H9 (cell line): ENCODE results near the gene FBXL7. TPM values are rescaled to one million over a fixed set of nuclear protein-coding genes. Genes with fewer than 3 reads are reported as not detected.

Source experiments
- DNase-seq: peaks from one replicate; pipeline ENCODE4 v3.0.0-alpha.2; 2017
- H2AFZ ChIP-seq: one replicate; pipeline ENCODE4 v1.6.1; 2013; ENCODE audit warnings: mild to moderate bottlenecking, low read length, control low read depth, moderate library complexity
- H2AK5ac ChIP-seq: 2 replicates; pipeline ENCODE4 v1.6.1; 2013; ENCODE audit warnings: low read length, control low read depth, mixed read lengths; ENCODE audit not compliant: insufficient read length
- H2BK120ac ChIP-seq: one replicate; pipeline ENCODE4 v1.6.1; 2013; ENCODE audit warnings: low read depth, mild to moderate bottlenecking, low read length, control low read depth, inconsistent platforms; ENCODE audit not compliant: poor library complexity, severe bottlenecking
- H2BK12ac ChIP-seq: 2 replicates; pipeline ENCODE4 v1.6.1; 2013; ENCODE audit warnings: low read length, control low read depth, mixed read lengths, low read depth; ENCODE audit not compliant: insufficient read length
- H2BK15ac ChIP-seq: 2 replicates; pipeline ENCODE4 v1.6.1; 2013; ENCODE audit warnings: low read depth, low read length, control low read depth
- H2BK20ac ChIP-seq: one replicate; pipeline ENCODE4 v1.6.1; 2013; ENCODE audit warnings: low read depth, mild to moderate bottlenecking, low read length, control low read depth, inconsistent platforms; ENCODE audit not compliant: poor library complexity, severe bottlenecking
- H2BK5ac ChIP-seq: 2 replicates; pipeline ENCODE4 v1.6.1; 2013; ENCODE audit warnings: low read length, control low read depth, mixed read lengths; ENCODE audit not compliant: insufficient read length
- H3K14ac ChIP-seq: 2 replicates; pipeline ENCODE4 v1.6.1; 2013; ENCODE audit warnings: low read length, control low read depth; ENCODE audit not compliant: insufficient read depth
- H3K18ac ChIP-seq: 2 replicates; pipeline ENCODE4 v1.6.1; 2013; ENCODE audit warnings: low read depth, mild to moderate bottlenecking, mixed read lengths, low read length, control low read depth; ENCODE audit not compliant: insufficient read length
- H3K23ac ChIP-seq: 2 replicates; pipeline ENCODE4 v1.6.1; 2013; ENCODE audit warnings: low read length, control low read depth, mixed read lengths, low read depth; ENCODE audit not compliant: insufficient read length
- H3K23me2 ChIP-seq: 2 replicates; pipeline ENCODE4 v1.6.1; 2013; ENCODE audit warnings: low read depth, mild to moderate bottlenecking, mixed read lengths, low read length, control low read depth; ENCODE audit not compliant: insufficient read length, poor library complexity, severe bottlenecking
- H3K27ac ChIP-seq: 2 replicates; pipeline ENCODE4 v1.5.1; 2013; ENCODE audit warnings: low read length, control low read depth, mixed read lengths, low read depth; ENCODE audit not compliant: insufficient read length
- H3K27me3 ChIP-seq: 2 replicates; pipeline ENCODE4 v1.6.1; 2013; ENCODE audit warnings: low read length, control low read depth, inconsistent platforms; ENCODE audit not compliant: insufficient read depth
- H3K4ac ChIP-seq: 2 replicates; pipeline ENCODE4 v1.6.1; 2013; ENCODE audit warnings: low read depth, mild to moderate bottlenecking, control low read depth, inconsistent platforms, low read length, moderate library complexity
- H3K4me1 ChIP-seq: 2 replicates; pipeline ENCODE4 v1.6.1; 2013; ENCODE audit warnings: low read length, control low read depth, inconsistent platforms; ENCODE audit not compliant: insufficient read depth
- H3K4me2 ChIP-seq: 2 replicates; pipeline ENCODE4 v1.6.1; 2013; ENCODE audit warnings: low read length, control low read depth, mixed read lengths; ENCODE audit not compliant: insufficient read length, insufficient read depth
- H3K56ac ChIP-seq: 2 replicates; pipeline ENCODE4 v1.6.1; 2013; ENCODE audit warnings: low read depth, mild to moderate bottlenecking, mixed read lengths, low read length, control low read depth; ENCODE audit not compliant: insufficient read length
- H3K79me1 ChIP-seq: 2 replicates; pipeline ENCODE4 v1.6.1; 2013; ENCODE audit warnings: low read depth, mild to moderate bottlenecking, moderate library complexity, low read length, control low read depth, inconsistent platforms; ENCODE audit not compliant: insufficient read depth, poor library complexity, severe bottlenecking
- H3K79me2 ChIP-seq: 2 replicates; pipeline ENCODE4 v1.6.1; 2013; ENCODE audit warnings: low read length, control low read depth, inconsistent platforms; ENCODE audit not compliant: insufficient read depth
- H3K9ac ChIP-seq: 2 replicates; pipeline ENCODE4 v1.6.1; 2013; ENCODE audit warnings: low read length, control low read depth, mixed read lengths; ENCODE audit not compliant: insufficient read length; ENCODE audit errors: extremely low read depth
- H3K9me3 ChIP-seq: one replicate; pipeline ENCODE4 v1.6.1; 2013; ENCODE audit warnings: low read depth, low read length, inconsistent platforms; ENCODE audit not compliant: control insufficient read depth
- H3T11ph ChIP-seq: one replicate; pipeline ENCODE4 v1.6.1; 2013; ENCODE audit warnings: mild to moderate bottlenecking, low read length, control low read depth, inconsistent platforms
- H4K20me1 ChIP-seq: one replicate; pipeline ENCODE4 v1.6.1; 2013; ENCODE audit not compliant: control insufficient read depth, insufficient read length, insufficient read depth
- H4K5ac ChIP-seq: 2 replicates; pipeline ENCODE4 v1.6.1; 2013; ENCODE audit warnings: low read depth, mild to moderate bottlenecking, mixed read lengths, low read length, control low read depth; ENCODE audit not compliant: insufficient read length
- H4K8ac ChIP-seq: replicated peaks from 2 replicates; pipeline ENCODE4 v1.6.1; 2013; ENCODE audit warnings: low read length, control low read depth, mixed read lengths, low read depth; ENCODE audit not compliant: insufficient read length
- H4K91ac ChIP-seq: 2 replicates; pipeline ENCODE4 v1.6.1; 2013; ENCODE audit warnings: low read depth, mild to moderate bottlenecking, moderate library complexity, mixed read lengths, low read length, control low read depth; ENCODE audit not compliant: insufficient read length
- H3K27ac Mint-ChIP-seq, 3 experiments: 2 replicates in 2 of 3; 3 replicates in 1 of 3; pipeline ENCODE4 v1.8.0; 2020 to 2021; ENCODE audit warnings: mixed read lengths in 3 of 3, mild to moderate bottlenecking in 1 of 3, moderate library complexity in 1 of 3
- H3K27me3 Mint-ChIP-seq: 2 replicates; pipeline ENCODE4 v1.8.0; 2021; ENCODE audit warnings: low read depth, mild to moderate bottlenecking, moderate library complexity, mixed read lengths
- H3K36me3 Mint-ChIP-seq, 3 experiments: 2 replicates in 2 of 3; 3 replicates in 1 of 3; pipeline ENCODE4 v1.8.0; 2020 to 2021; ENCODE audit warnings: low read depth in 3 of 3, mixed read lengths in 3 of 3; ENCODE audit not compliant: insufficient read depth in 1 of 3
- H3K4me1 Mint-ChIP-seq, 2 experiments: 2 replicates each; pipeline ENCODE4 v1.8.0; 2020; ENCODE audit warnings: mixed read lengths in 2 of 2
- H3K4me3 Mint-ChIP-seq, 2 experiments: 2 replicates in 1 of 2; 3 replicates in 1 of 2; pipeline ENCODE4 v1.8.0; 2020 to 2021; ENCODE audit warnings: mild to moderate bottlenecking in 2 of 2, mixed read lengths in 2 of 2, moderate library complexity in 1 of 2
- H3K9me3 Mint-ChIP-seq, 2 experiments: 2 replicates in 1 of 2; 3 replicates in 1 of 2; pipeline ENCODE4 v1.8.0; 2020; ENCODE audit warnings: mild to moderate bottlenecking in 2 of 2, mixed read lengths in 2 of 2, moderate library complexity in 1 of 2
- CTCF ChIP-seq: fragments of 200-600 bp; sonication (generic); conservative IDR thresholded peaks from 3 replicates; pipeline ENCODE4 v1.8.0; 2021; ENCODE audit warnings: antibody characterized with exemption, mild to moderate bottlenecking
- WGBS: extraction: QIAGEN DNeasy Blood & Tissue Kit; methylation state at CpG from one replicate; pipeline ENCODE4 v1.1.7; 2013; ENCODE audit warnings: missing lambda C conversion rate, low lambda C conversion rate, mixed read lengths; ENCODE audit not compliant: insufficient read length; ENCODE audit errors: extremely low coverage; 5-methylcytosine and 5-hydroxymethylcytosine counted together
- total RNA-seq: library from RNA; stranded (reverse); gene quantifications from 2 replicates; pipeline ENCODE4 v1.2.1, GENCODE V29; 2021

Gene FBXL7
- total RNA-seq, 1 experiment from 2014 or later = 14.6 TPM

GRCh38 chr5:15493501-15493900 lies 6.5 kb upstream of the FBXL7 start:
- DNase-seq = no peak
- H3K36me3 Mint-ChIP-seq = no peaks in the 10 kb centered on the region
- no peak overlapping the region for H2BK120ac ChIP-seq
- no peaks in the 10 kb centered on the region for H3K79me1 ChIP-seq
- no peak overlapping the region for H4K91ac ChIP-seq
- no peak overlapping the region for H4K5ac ChIP-seq
- H3K56ac ChIP-seq = no peak overlapping the region
- H4K8ac ChIP-seq = no peak overlapping the region
- H3K79me2 ChIP-seq = no peaks in the 10 kb centered on the region
- H3K4me1 ChIP-seq = no peaks in the 10 kb centered on the region
- H3K9ac ChIP-seq = no peak overlapping the region
- H3K9me3 ChIP-seq = no peaks in the 10 kb centered on the region
- no peak overlapping the region for H2BK20ac ChIP-seq
- no peaks in the 10 kb centered on the region for H4K20me1 ChIP-seq
- H2BK12ac ChIP-seq = no peak overlapping the region
- H3T11ph ChIP-seq = no peak overlapping the region
- H3K9me3 Mint-ChIP-seq = no peaks in the 10 kb centered on the region
- no peak overlapping the region for H3K27ac ChIP-seq
- no peak overlapping the region for H3K18ac ChIP-seq
- H3K4ac ChIP-seq = no peak overlapping the region
- no peak overlapping the region for H3K4me3 Mint-ChIP-seq
- H3K4me1 Mint-ChIP-seq = peaks cover 4 to 8% of the 10 kb centered on the region in 2 experiments; a peak in 3 of 4 replicates
- H2AK5ac ChIP-seq = no peak overlapping the region
- no peak for TF ChIP-seq CTCF
- H3K14ac ChIP-seq = no peak overlapping the region
- 100% methylated on average over 2 of the region's 5 CpGs for WGBS
- peaks cover 8% of the 10 kb centered on the region for H3K27me3 Mint-ChIP-seq
- H3K27me3 ChIP-seq = no peaks in the 10 kb centered on the region
- H3K23me2 ChIP-seq = no peaks in the 10 kb centered on the region
- no peak overlapping the region for H3K23ac ChIP-seq
- no peak overlapping the region for H2AFZ ChIP-seq
- H2BK15ac ChIP-seq = no peak overlapping the region
- H3K4me2 ChIP-seq = no peak overlapping the region
- no peak overlapping the region for H2BK5ac ChIP-seq
- H3K27ac Mint-ChIP-seq = no peak overlapping the region
